Measurements from ENCODE around the gene SRP14. TPM values are rescaled to one million over a fixed set of nuclear protein-coding genes. Genes with fewer than 3 reads are reported as not detected.

SRP14 gene
- total RNA-seq, 2 donors from 2014 or later, result 163 to 167 TPM

DNA sequence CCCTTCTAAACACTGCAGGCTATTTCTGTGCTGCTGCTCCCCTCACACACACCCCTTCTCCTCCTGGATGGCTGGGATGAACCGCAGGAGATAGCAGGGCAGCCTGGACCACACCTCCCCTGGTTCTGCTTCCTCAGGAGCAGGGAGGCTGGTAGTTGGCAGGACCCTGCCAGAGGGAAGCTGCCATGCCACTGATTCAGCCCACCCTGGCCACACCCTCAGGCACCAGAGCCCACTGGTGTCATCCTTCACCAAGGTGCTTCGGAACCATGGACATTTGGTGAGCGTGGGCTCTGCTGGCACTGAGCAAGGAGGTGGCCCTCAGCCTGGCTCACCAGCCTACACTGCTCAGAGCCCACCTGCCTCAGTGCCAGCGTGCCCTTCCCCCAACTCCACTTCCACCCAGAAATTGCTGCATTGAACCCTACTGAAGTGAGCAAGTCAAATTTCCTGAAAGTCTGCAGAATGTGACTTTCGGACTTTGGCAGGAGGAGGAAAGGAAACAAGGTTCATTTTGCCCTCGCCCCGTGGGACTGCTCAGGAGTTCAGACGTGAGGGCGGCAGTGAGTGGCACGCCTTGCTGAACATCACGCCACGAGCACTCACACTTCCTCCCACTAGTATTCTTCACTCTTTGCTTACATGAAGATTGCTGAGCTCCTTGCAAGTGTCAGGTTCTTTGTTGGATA, 43.4 kb upstream of the SRP14 start:
- H3K27me3 ChIP-seq, result no peaks in the 10 kb centered on the region
- peak overlapping the region; percentile 28 to 64 for H3K9ac ChIP-seq (ENCODE audit: low read depth in 2 of 2, low read length in 2 of 2)
- H3K4me3 ChIP-seq, result peak overlapping the region; percentile 5

DNA sequence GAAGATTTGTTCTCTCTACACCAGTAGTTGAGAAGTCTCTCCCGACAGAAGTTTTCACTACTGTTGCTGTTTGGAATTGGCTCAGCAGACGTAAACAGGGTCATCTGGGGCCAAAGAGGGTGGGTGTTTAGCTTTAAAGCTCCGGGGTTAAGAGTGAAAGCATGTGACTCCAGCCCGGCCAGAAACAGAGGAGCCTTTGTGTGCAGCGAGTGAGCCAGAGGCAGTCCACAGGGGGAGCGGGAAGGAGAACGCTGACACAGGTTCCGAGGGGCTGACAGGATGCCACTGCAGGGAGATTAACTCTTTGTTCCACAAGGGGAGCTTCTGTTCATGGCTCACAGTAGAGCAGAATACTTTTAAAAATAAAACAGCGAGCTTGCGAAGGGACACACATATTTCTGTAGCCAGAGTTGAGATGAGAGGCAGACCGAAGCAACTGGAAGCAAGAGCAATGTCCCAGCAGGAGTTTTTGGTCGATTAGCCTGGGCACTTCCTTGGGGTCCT, 42.8 kb upstream of the SRP14 start:
- peak; percentile 80 for DNase-seq
- Histone ChIP-seq H3K27me3 (no peaks in the 10 kb centered on the region), H3K9me3 (no peaks in the 10 kb centered on the region), H3K27ac (peak overlapping the region; percentile 66), H3K36me3 (no peaks in the 10 kb centered on the region), H3K4me3 (peak overlapping the region; percentile 5), H3K4me1 (peaks cover 7% of the 10 kb centered on the region), H3K9ac (ENCODE audit: low read depth in 2 of 2, low read length in 2 of 2) (peak overlapping the region; percentile 28 to 64)
- TF ChIP-seq, protein P1, sequence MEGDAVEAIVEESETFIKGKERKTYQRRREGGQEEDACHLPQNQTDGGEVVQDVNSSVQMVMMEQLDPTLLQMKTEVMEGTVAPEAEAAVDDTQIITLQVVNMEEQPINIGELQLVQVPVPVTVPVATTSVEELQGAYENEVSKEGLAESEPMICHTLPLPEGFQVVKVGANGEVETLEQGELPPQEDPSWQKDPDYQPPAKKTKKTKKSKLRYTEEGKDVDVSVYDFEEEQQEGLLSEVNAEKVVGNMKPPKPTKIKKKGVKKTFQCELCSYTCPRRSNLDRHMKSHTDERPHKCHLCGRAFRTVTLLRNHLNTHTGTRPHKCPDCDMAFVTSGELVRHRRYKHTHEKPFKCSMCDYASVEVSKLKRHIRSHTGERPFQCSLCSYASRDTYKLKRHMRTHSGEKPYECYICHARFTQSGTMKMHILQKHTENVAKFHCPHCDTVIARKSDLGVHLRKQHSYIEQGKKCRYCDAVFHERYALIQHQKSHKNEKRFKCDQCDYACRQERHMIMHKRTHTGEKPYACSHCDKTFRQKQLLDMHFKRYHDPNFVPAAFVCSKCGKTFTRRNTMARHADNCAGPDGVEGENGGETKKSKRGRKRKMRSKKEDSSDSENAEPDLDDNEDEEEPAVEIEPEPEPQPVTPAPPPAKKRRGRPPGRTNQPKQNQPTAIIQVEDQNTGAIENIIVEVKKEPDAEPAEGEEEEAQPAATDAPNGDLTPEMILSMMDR (IDR thresholded peaks at IDR 0.05), result no peak
- intact Hi-C loops (cut with DNase I), result no loop called here

More for the DNA sequence above, 43.4 kb upstream of the SRP14 start:
- intact Hi-C loops (cut with DNase I), result no loop called here
- TF ChIP-seq, protein P1 (IDR thresholded peaks at IDR 0.05), result no peak
- Histone ChIP-seq H3K27ac (peak overlapping the region; percentile 66), H3K9me3 (no peaks in the 10 kb centered on the region), H3K36me3 (no peaks in the 10 kb centered on the region), H3K4me1 (peaks cover 7% of the 10 kb centered on the region)
- peak; percentile 66 for DNase-seq

DNA sequence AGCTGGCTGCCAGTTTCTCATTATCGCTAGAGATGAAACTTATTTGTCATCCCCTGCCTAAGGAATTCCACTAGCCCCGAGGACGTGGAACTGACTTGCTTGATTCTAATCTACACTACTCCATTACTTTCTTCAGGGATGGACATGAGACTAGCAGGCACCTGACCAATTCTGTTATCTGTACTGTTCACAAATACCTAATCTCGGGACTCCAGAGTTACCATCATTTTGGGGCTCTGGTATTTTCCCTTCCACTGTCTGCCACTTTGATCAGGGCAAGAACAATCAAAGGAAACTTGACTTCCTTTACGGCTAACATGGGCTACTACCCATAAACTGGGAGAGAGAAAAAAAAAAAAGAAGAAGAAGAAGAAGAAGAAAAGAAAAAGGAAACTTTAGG, 41.9 kb upstream of the SRP14 start:
- TF ChIP-seq, protein P1 (IDR thresholded peaks at IDR 0.05), result no peak
- Histone ChIP-seq H3K9ac (ENCODE audit: low read depth in 2 of 2, low read length in 2 of 2) (no peak overlapping the region), H3K4me1 (peaks cover 7% of the 10 kb centered on the region)

DNA sequence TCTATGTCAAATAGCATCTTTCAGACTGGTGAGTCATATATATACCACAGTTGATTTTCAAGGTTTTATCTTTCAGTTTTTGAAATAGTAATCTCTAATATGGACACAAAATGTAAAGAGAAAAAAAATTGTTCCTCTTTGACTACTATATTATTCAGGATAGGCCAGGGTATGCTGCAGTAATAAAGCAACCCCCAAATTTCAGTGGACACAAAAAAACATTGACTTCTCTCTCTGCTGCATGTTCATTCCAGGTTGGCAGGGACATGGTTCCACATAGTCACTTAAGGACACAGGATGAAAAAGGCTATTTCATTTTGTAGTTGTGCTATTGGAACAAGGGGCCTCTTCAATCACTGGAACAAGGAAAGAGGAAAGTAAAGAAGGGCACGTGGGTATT, 41.1 kb upstream of the SRP14 start:
- Histone ChIP-seq H3K9ac (ENCODE audit: low read depth in 2 of 2, low read length in 2 of 2) (no peak overlapping the region), H3K9me3 (no peaks in the 10 kb centered on the region), H3K4me3 (no peak overlapping the region), H3K4me1 (peaks cover 7% of the 10 kb centered on the region), H3K27ac (no peak overlapping the region), H3K27me3 (no peaks in the 10 kb centered on the region), H3K36me3 (no peaks in the 10 kb centered on the region)
- intact Hi-C loops (cut with DNase I), result no loop called here
- TF ChIP-seq, protein P1 (IDR thresholded peaks at IDR 0.05), result no peak
- no peak for DNase-seq

More for the DNA sequence above, 41.9 kb upstream of the SRP14 start:
- no peaks in the 10 kb centered on the region for H3K9me3 ChIP-seq
- H3K4me3 ChIP-seq, result no peak overlapping the region
- no peak for DNase-seq
- H3K27me3 ChIP-seq, result no peaks in the 10 kb centered on the region
- H3K36me3 ChIP-seq, result no peaks in the 10 kb centered on the region
- intact Hi-C loops (cut with DNase I), result no loop called here
- H3K27ac ChIP-seq, result no peak overlapping the region

DNA sequence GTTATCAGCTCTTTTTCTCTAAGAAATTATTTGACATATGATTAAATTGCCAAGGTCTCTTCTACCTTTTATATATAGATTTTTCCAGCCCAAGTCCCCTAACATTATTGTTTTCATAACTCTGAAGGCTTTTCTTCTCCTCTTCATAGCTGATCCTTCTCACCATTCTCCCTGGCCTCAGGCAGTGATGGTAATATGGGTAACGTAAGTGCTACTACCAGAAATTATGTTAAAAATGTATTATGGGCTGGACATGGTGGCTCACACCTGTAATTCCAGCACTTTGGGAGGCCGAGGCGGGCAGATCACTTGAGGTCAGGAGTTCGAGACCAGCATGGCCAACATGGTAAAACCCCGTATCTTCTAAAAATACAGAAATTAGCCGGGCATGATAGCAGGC, 40.5 kb upstream of the SRP14 start:
- H3K4me1 ChIP-seq, result peaks cover 7% of the 10 kb centered on the region

More for the DNA sequence above, 40.5 kb upstream of the SRP14 start:
- H3K9ac ChIP-seq (ENCODE audit: low read depth in 2 of 2, low read length in 2 of 2), result no peak overlapping the region
- H3K9me3 ChIP-seq, result no peaks in the 10 kb centered on the region
- TF ChIP-seq, protein P1 (IDR thresholded peaks at IDR 0.05), result no peak
- H3K4me3 ChIP-seq, result no peak overlapping the region
- intact Hi-C loops (cut with DNase I), result no loop called here
- H3K27me3 ChIP-seq, result no peaks in the 10 kb centered on the region
- DNase-seq, result no peak
- H3K36me3 ChIP-seq, result no peaks in the 10 kb centered on the region
- H3K27ac ChIP-seq, result no peak overlapping the region

Data from colonic mucosa (tissue), 4 donors.